Activated naive CD4-positive, alpha-beta T cell treated with anti-CD3 and anti-CD28 coated beads, Interleukin-2, amount 50 U/mL, for 16 hours (primary cell): ENCODE results near the gene PDCL2.
"Not testable (repeated sequence)": the region's sequence is repeated elsewhere in the genome, so short reads cannot be mapped to it uniquely, and the experiment has no call there.

Experiments
- DNase-seq: peaks from one replicate; pipeline ENCODE4 v3.0.0-alpha.2; 2020

PDCL2 gene

GRCh38 chr4:55582773-55583172 lies 9.3 kb downstream of the PDCL2 start:
- not testable (repeated sequence) for DNase-seq

- DNase-seq: no peak
Observed at GRCh38 chr4:55578341-55579010, 13.6 kb downstream of the PDCL2 start.

- DNase-seq: no peak
Observed at GRCh38 chr4:55575513-55575912, 16.5 kb downstream of the PDCL2 start.

- DNase-seq: no peak
Observed at GRCh38 chr4:55574252-55574651, 17.8 kb downstream of the PDCL2 start.

- no peak for DNase-seq
Observed at GRCh38 chr4:55571806-55572205, 20.2 kb downstream of the PDCL2 start.

- no peak for DNase-seq
Observed at GRCh38 chr4:55568905-55569504, 23.0 kb downstream of the PDCL2 start.

- DNase-seq: no peak
Observed at GRCh38 chr4:55561889-55562288, 30.2 kb downstream of the PDCL2 start.

GRCh38 chr4:55560096-55560495 lies 31.9 kb downstream of the PDCL2 start:
- DNase-seq: no peak

- no peak for DNase-seq
Observed at GRCh38 chr4:55554453-55555030, 37.5 kb downstream of the PDCL2 start.

- no peak for DNase-seq
Observed at GRCh38 chr4:55553441-55554201, 38.4 kb downstream of the PDCL2 start.

- not testable (repeated sequence) for DNase-seq
Observed at GRCh38 chr4:55551964-55552363, 40.1 kb downstream of the PDCL2 start.

GRCh38 chr4:55549888-55550287 lies 42.2 kb downstream of the PDCL2 start:
- no peak for DNase-seq

- no peak for DNase-seq
Observed at GRCh38 chr4:55547918-55548317, 44.1 kb downstream of the PDCL2 start.

- no peak for DNase-seq
Observed at GRCh38 chr4:55547466-55547770, 44.6 kb downstream of the PDCL2 start.

GRCh38 chr4:55546756-55547465 lies 45.1 kb downstream of the PDCL2 start, which contains the start of gene CLOCK:
TSS of gene CLOCK (minus strand) at chr4:55546909. CDS start at chr4:55482785, 64,124 bp downstream.
- peak; percentile 86 for DNase-seq

- DNase-seq: no peak
Observed at GRCh38 chr4:55546506-55546755, 45.6 kb downstream of the PDCL2 start.

- peak; percentile 70 for DNase-seq
Observed at GRCh38 chr4:55545641-55546505, 46.2 kb downstream of the PDCL2 start.

GRCh38 chr4:55545151-55545550 lies 46.9 kb downstream of the PDCL2 start:
- no peak for DNase-seq

GRCh38 chr4:55543858-55544257 lies 48.2 kb downstream of the PDCL2 start:
- DNase-seq: no peak

- DNase-seq: no peak
Observed at GRCh38 chr4:55540271-55540670, 51.8 kb downstream of the PDCL2 start.

GRCh38 chr4:55539658-55540057 lies 52.4 kb downstream of the PDCL2 start:
- DNase-seq: no peak

- no peak for DNase-seq
Observed at GRCh38 chr4:55538531-55538930, 53.5 kb downstream of the PDCL2 start.
